NK-92 (cell line): ENCODE measurements around the gene TNFRSF12A.

Experiments used
- DNase-seq: peaks from one replicate; lab custom pipeline; 2025; ENCODE audit not compliant: unreplicated experiment; lab: John Stamatoyannopoulos, UW

TNFRSF12A gene

GRCh38 chr16:3025032-3026002, 5.1 kb downstream of the TNFRSF12A start:
- no peak for DNase-seq

DNA sequence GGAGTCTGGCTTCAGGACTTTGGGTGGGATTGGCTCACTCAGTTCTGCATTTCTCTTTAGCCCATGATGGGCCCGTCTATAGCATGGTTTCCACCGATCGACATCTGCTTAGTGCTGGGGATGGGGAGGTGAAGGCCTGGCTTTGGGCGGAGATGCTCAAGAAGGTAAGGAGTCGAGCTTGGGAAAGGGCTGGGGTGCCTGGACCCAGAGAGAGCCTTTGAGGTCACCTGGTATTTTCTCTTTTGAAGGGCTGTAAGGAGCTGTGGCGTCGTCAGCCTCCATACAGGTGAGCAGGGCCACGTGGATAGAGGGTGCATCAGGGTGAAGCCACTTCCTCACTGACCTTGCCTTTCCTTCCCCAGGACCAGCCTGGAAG, 5.8 kb downstream of the TNFRSF12A start:
- DNase-seq = no peak

DNA sequence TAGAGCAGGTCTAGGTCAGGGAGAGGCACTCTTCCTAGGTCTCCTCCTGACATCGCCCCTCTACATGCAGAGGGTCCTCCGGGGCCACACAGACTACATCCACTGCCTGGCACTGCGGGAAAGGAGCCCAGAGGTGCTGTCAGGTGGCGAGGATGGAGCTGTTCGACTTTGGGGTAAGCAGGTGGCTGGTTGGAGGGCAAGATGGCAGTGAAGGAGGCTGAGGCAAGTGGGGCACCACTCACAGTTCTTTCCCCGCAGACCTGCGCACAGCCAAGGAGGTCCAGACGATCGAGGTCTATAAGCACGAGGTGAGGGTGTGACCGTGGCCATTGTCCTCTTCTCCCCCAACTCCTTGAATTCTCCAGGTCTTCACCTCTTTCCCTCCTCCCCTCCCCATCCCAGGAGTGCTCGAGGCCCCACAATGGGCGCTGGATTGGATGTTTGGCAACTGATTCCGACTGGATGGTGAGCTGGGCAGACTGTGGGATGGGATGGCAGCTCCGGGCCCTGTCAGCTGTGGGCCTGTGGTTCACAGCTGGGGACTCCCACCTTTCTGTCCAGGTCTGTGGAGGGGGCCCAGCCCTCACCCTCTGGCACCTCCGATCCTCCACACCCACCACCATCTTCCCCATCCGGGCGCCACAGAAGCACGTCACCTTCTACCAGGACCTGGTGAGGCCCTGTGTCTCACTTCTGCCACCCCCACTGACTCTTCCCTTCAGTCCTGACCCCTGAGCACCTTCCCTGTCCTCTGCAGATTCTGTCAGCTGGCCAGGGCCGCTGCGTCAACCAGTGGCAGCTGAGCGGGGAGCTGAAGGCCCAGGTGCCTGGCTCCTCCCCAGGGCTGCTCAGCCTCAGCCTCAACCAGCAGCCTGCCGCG, 6.7 kb downstream of the TNFRSF12A start:
- no peak for DNase-seq

DNA sequence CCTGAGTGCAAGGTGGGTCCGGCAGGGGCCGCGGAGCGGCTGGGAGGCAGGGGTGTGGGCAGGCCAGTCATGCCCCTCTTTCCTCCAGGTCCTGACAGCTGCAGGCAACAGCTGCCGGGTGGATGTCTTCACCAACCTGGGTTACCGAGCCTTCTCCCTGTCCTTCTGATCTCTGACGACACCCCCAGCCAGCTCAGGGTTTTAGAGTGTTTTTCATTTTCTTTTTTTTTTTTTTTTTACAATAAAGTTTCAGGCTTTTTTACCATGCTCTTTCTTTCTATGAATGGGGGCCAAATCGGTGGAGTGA, 7.3 kb downstream of the TNFRSF12A start:
- DNase-seq = no peak

GRCh38 chr16:3027983-3028715, 8.0 kb downstream of the TNFRSF12A start:
- DNase-seq = peak; percentile 41

- DNase-seq = no peak
These were observed 8.7 kb downstream of the TNFRSF12A start for GRCh38 chr16:3028716-3029319.

DNA sequence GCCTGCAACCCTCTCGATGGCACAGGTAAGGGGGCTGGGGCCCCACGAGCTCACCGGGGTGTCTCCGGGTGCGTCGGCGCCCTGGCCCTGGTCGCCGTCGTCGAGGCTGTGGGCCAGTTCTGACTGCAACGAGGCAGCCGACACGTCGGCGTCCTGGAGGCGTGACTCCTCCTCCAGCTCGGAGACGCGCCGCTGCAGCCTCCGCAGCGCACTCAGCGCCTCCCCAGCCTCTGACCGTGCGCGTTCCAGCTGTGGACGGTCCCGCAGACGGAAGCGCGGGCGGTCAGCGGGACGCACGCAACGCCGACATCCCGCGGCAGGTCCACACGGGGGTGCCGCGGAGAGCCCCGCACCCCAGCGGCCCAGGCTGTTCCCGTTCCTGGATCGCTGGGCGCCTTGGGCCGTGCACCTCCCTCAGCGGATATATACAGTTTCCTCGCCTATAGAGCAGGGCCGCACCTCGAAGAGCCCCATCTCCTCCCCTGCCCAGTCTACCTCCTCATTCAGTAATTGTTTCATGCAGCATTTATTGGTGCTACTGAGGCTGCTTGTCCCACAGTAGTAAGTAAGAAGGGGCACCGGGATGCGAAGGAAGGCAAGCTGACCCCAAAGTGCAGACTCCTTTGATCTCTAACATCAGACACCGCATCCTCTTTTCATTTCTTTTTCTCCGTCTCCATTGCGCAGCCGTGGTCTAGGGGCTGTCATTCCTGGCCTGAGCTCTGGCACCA, 9.5 kb downstream of the TNFRSF12A start:
- DNase-seq = no peak

GRCh38 chr16:3030222-3031212, 10.3 kb downstream of the TNFRSF12A start:
- no peak for DNase-seq

DNA sequence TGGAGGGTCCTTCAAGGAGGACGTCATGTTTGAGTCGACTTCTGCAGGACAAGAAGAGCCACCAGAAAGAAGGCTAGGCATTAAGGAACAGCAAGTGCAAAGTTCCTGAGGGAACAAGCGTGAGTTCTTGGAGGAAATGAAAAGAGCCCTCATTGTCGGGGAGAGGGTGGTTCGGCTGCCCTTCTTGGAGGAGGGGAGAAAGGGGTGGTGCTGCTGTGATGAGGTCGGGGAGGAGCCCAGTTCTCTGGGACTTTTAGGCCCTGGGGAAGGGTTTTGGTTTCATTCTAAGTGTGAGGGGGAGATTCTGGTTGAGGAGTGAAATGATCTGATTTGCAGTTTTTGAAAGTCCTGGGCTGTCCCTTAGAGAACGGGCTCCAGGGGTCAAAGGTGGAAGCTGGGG, 12.5 kb downstream of the TNFRSF12A start:
- DNase-seq = no peak

DNA sequence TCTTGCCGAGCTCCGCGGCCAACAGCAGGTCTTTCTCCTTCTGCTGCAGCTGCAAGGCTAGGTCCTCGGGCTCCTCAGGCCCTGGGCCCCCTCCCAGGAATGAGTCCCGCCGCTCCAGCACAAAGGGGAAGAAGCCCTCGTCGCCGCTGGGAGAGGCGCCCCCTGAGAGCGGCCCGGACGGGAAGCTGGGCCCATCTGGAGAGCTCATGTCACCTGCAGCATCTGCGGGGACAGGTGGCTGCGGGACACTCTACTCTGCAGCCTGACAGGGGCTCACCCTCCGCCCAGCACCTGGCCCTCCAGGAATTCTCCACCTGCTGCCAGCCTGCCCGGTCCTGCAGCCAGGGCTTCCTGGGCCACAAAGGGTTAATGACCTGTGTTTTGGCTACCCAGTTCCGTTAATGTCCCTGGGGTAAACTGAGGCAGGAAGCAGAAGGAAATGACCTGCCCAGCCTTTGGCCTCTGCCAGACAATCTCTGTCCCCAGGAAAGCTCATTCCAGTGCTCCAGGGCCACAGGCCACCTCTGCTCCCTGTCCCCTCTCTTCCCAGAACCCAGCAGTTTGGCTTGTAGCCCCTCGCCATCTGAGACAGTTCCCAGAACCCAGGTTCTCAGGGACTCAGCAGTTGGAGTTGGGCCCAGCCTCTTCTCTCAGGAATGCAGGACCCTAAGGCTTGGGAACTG, 15.3 kb downstream of the TNFRSF12A start:
- DNase-seq = no peak

DNA sequence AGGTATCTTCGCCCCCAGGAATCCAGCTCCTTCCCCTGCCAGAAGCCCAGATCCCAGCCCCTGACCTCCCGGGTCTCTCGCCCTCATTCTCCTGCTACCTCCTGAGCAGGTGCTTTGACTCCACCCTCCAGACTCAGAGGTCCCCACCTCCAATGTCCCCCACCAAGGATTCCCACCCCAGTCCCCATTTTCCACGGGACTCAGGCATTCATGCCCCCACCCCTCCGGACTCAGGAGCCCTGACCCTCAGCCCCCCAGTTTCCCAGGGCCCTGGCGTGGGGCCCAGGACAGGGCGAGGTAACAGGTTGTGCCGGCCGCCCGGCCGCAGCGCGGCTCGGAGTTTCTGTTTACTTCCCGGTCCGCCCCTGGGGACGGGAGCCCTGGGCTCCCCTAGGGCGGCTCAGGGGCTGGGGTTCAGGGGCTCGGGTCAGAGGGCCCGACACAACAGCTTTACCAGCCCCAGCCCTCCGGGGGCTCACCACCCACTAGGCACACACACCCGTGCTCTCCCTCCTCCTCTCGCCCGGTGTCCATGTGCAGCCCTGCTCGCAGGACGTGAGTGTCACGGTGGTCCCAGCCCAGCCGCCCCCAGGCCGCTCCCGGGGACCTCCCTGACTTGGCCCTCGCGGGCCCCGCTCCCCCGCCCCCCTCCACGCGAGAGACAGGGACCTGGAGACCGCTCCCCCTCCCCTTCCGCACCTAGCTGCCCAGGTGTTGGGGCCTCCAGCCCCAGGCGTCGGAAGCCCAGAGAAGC, 16.0 kb downstream of the TNFRSF12A start:
- no peak for DNase-seq

DNA sequence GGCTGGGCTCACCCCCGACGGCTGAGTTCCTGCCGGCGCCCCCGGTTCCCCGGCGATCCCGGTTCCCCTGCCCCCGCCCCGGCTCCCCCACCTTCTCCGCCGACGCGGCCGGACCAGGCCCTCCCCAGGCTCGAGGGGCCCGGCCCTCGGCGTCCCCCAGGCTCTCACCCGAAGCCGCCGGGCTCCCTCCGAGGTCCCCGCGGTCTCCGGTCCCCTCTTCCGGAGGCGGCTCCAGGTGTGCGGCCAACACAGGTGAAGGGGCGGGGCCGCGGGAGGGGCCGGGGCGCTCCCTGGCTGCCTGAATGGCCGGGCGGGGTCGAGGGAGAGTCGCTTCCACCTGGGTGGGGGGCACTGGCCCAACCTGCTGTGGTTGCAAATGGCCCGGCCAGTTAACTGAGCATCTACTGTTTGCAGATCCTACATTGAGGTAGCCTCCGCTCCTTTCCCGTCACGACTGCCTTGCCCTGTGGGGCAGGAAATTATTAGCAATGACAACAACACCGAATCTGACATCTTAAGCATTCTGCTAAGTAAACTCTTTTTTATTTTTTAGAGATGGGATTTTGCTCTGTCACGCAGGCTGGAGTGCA, 16.7 kb downstream of the TNFRSF12A start, which contains the start of gene BICDL2:
TSS of gene BICDL2 (minus strand) at position 219 of the 590 bp plus-strand sequence. CDS start 1,448 bp downstream, outside the sequence.
- no peak for DNase-seq

GRCh38 chr16:3038256-3038655, 18.1 kb downstream of the TNFRSF12A start:
- no peak for DNase-seq

GRCh38 chr16:3038896-3039295, 18.7 kb downstream of the TNFRSF12A start:
- no peak for DNase-seq

- DNase-seq = no peak
These were observed 22.2 kb downstream of the TNFRSF12A start for GRCh38 chr16:3042376-3042775.

DNA sequence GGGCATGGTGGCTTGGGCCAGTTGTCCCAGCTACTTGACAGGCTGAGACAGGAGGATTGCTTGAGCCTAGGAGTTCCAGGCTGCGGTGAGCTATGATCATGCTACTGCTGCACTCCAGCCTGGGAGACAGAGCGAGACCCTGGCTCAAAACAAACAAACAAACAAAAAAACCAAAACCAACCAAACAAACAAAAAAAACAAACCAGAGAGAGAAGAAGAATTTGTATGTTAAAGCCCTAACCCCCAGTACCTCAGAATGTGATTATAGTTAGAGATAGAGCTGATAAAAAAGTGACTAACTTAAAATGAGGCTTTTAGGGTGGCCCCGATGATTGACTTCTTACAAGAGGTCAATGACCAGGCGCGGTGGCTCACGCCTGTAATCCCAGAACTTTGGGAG, 24.5 kb downstream of the TNFRSF12A start:
- no peak for DNase-seq
